BE2C (cell line): ENCODE measurements around the gene PELI1.

ENCODE experiments used
- DNase-seq: peaks from one replicate; pipeline ENCODE4 v3.0.0-alpha.2; 2020
- H3K27me3 ChIP-seq: fragments of 250-450 bp; sonication (Bioruptor Pico); 2 replicates; pipeline ENCODE4 v1.5.1; 2020; ENCODE audit warnings: mild to moderate bottlenecking
- H3K36me3 ChIP-seq: fragments of 250-450 bp; sonication (Bioruptor Pico); 2 replicates; pipeline ENCODE4 v1.5.1; 2020; ENCODE audit warnings: mild to moderate bottlenecking
- H3K4me1 ChIP-seq: fragments of 250-450 bp; sonication (Bioruptor Pico); 2 replicates; pipeline ENCODE4 v1.5.1; 2020
- H3K4me3 ChIP-seq: 2 replicates; pipeline ENCODE4 v1.5.1; 2011; ENCODE audit warnings: low read depth, low read length
- H3K9me3 ChIP-seq: fragments of 250-450 bp; sonication (Bioruptor Pico); 2 replicates; pipeline ENCODE4 v1.5.1; 2020
- CTCF ChIP-seq: IDR thresholded peaks from 2 replicates; pipeline ENCODE4 v1.5.1; 2012; ENCODE audit warnings: mild to moderate bottlenecking, low read depth, low read length

The PELI1 gene

GRCh38 chr2:64133828-64134227 lies 10.4 kb downstream of the PELI1 start:
- H3K27me3 ChIP-seq: no peaks in the 10 kb centered on the region
- no peak overlapping the region for H3K4me3 ChIP-seq
- no peak for TF ChIP-seq CTCF
- H3K4me1 ChIP-seq: no peaks in the 10 kb centered on the region
- DNase-seq: no peak
- no peaks in the 10 kb centered on the region for H3K9me3 ChIP-seq
- no peaks in the 10 kb centered on the region for H3K36me3 ChIP-seq

GRCh38 chr2:64133354-64133753 lies 10.9 kb downstream of the PELI1 start:
- H3K4me3 ChIP-seq: no peak overlapping the region
- TF ChIP-seq CTCF: no peak
- H3K4me1 ChIP-seq: no peaks in the 10 kb centered on the region
- H3K9me3 ChIP-seq: no peaks in the 10 kb centered on the region
- H3K36me3 ChIP-seq: no peaks in the 10 kb centered on the region
- DNase-seq: no peak
- H3K27me3 ChIP-seq: no peaks in the 10 kb centered on the region

- DNase-seq: no peak
- Histone ChIP-seq H3K4me1 (no peaks in the 10 kb centered on the region), H3K27me3 (no peaks in the 10 kb centered on the region), H3K36me3 (no peaks in the 10 kb centered on the region), H3K4me3 (no peak overlapping the region), H3K9me3 (no peaks in the 10 kb centered on the region)
- no peak for TF ChIP-seq CTCF
Observed at GRCh38 chr2:64130333-64130732, 13.9 kb downstream of the PELI1 start.

GRCh38 chr2:64128943-64129391 lies 15.3 kb downstream of the PELI1 start:
- no peak for TF ChIP-seq CTCF
- H3K4me1 ChIP-seq: no peaks in the 10 kb centered on the region
- no peak for DNase-seq

GRCh38 chr2:64128406-64128805 lies 15.8 kb downstream of the PELI1 start:
- TF ChIP-seq CTCF: no peak
- Histone ChIP-seq H3K4me1 (no peaks in the 10 kb centered on the region), H3K9me3 (no peaks in the 10 kb centered on the region), H3K27me3 (no peaks in the 10 kb centered on the region), H3K4me3 (no peak overlapping the region), H3K36me3 (no peaks in the 10 kb centered on the region)
- DNase-seq: no peak

More at GRCh38 chr2:64128943-64129391, 15.3 kb downstream of the PELI1 start:
- Histone ChIP-seq H3K27me3 (no peaks in the 10 kb centered on the region), H3K4me3 (no peak overlapping the region), H3K36me3 (no peaks in the 10 kb centered on the region), H3K9me3 (no peaks in the 10 kb centered on the region)

- Histone ChIP-seq H3K36me3 (no peaks in the 10 kb centered on the region), H3K9me3 (no peaks in the 10 kb centered on the region), H3K4me1 (no peaks in the 10 kb centered on the region), H3K27me3 (no peaks in the 10 kb centered on the region), H3K4me3 (no peak overlapping the region)
- DNase-seq: no peak
- TF ChIP-seq CTCF: no peak
Observed at GRCh38 chr2:64127119-64127518, 17.1 kb downstream of the PELI1 start.
